GM12865 (cell line): ENCODE data around the gene ZCRB1.

Experiments
- DNase-seq: peaks from one replicate; pipeline ENCODE4 v3.0.0; 2010; ENCODE audit warnings: low read depth
- H3K4me3 ChIP-seq: 2 replicates; pipeline ENCODE4 v1.5.1; 2011; ENCODE audit warnings: mild to moderate bottlenecking, low read depth, low read length, control low read depth
- TF ChIP-seq, protein P1 (sequence below): IDR thresholded peaks from 2 replicates; pipeline ENCODE4 v1.5.1; 2011; ENCODE audit warnings: low read length, control low read depth, low read depth, inconsistent platforms; ENCODE audit not compliant: insufficient read depth; ENCODE audit errors: missing control alignments

ZCRB1 gene

DNA sequence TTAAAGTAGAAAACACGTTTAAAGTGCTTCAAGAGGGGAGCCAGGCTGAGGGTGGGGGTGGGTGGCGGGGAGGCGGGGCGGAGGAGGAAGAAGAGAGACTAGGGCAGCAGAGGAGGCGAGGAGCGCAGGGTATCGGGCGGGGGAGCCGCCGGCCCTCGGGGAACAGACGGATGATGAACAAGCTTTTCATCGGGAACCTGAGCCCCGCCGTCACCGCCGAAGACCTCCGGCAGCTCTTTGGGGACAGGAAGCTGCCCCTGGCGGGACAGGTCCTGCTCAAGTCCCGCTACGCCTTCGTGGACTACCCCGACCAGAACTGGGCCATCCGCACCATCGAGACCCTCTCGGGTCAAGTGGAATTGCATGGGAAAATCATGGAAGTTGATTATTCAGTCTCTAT lies 39.2 kb downstream of the ZCRB1 start:
- no peak overlapping the region for H3K4me3 ChIP-seq
- DNase-seq = no peak
- TF ChIP-seq, protein P1, sequence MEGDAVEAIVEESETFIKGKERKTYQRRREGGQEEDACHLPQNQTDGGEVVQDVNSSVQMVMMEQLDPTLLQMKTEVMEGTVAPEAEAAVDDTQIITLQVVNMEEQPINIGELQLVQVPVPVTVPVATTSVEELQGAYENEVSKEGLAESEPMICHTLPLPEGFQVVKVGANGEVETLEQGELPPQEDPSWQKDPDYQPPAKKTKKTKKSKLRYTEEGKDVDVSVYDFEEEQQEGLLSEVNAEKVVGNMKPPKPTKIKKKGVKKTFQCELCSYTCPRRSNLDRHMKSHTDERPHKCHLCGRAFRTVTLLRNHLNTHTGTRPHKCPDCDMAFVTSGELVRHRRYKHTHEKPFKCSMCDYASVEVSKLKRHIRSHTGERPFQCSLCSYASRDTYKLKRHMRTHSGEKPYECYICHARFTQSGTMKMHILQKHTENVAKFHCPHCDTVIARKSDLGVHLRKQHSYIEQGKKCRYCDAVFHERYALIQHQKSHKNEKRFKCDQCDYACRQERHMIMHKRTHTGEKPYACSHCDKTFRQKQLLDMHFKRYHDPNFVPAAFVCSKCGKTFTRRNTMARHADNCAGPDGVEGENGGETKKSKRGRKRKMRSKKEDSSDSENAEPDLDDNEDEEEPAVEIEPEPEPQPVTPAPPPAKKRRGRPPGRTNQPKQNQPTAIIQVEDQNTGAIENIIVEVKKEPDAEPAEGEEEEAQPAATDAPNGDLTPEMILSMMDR = no peak

DNA sequence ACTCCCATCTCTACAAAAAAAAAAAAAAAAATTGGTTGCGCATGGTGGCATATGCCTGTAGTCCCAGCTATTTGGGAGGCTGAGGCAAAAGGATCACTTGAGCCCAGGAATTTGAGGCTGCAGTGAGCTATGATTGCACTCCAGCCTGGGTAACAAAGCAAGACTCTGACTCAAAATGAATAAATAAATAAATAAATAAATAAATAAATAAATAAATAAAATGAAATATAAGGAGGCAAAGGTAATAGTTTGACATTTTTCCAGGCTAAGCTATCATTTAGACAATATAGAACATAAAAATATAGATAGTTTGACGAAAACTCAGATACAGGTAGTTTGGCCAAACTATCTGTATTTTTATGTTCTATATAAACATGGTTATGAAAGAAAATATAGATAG lies 40.5 kb downstream of the ZCRB1 start:
- DNase-seq = no peak
- no peak overlapping the region for H3K4me3 ChIP-seq
- TF ChIP-seq, protein P1 = no peak

DNA sequence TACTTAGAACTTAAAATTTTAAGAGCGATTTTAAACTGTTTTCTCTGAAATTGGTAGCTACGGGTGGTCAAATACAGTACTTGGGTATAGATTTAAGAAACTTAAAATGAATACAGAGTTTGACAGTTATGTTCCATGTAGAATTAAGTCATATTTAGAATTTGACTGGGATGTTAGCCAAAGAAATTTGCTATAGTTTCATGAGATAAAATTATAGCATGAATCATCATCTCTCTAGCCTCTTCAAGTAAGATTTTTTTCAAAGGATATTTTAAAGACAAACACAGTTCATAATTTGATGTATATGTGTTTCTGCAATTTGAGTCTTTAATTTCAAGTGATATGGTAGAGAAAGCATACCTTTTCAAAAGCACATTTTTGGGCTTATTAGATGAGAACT lies 41.0 kb downstream of the ZCRB1 start:
- TF ChIP-seq, protein P1 = no peak
- no peak for DNase-seq
- no peak overlapping the region for H3K4me3 ChIP-seq

DNA sequence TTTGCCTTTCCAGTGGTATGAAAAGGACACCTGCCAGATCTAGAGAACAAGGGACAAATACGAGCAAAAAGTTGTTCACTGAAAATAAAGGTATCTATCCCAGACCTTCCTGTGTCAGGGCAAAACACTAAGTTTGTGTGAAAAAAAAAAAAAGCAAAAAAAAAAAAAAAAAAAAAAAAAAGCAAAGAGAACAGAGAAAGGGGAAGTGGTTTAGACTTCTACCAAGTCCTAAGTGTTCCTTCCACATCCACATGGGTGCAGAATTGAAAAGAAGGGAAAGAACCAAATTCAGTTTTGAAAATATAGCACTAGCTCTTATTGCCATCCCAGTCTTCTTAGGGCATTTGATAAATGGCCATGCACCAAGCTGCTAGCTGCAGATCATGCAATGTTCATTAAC lies 41.7 kb downstream of the ZCRB1 start:
- DNase-seq = no peak
- TF ChIP-seq, protein P1 = no peak
- H3K4me3 ChIP-seq = no peak overlapping the region

DNA sequence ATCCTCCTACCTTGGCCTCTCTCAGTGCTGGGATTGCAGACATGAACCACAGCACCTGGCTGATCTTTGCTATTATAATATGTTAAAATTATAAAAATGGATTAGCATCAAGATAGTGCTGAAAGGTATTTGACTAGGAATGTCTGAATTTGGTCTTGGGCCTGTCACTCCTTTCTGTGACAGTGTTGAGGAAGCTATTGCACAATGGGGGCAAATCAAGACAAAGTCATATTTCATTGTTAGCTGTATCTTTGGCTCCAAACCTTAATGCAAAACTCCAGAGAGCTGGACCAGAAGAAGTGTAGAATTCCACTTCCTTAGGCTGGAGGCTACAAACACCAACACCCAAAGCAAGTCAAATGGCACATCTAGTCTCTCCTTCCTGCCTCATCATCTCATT lies 42.2 kb downstream of the ZCRB1 start:
- TF ChIP-seq, protein P1 = no peak
- no peak for DNase-seq
- H3K4me3 ChIP-seq = no peak overlapping the region

DNA sequence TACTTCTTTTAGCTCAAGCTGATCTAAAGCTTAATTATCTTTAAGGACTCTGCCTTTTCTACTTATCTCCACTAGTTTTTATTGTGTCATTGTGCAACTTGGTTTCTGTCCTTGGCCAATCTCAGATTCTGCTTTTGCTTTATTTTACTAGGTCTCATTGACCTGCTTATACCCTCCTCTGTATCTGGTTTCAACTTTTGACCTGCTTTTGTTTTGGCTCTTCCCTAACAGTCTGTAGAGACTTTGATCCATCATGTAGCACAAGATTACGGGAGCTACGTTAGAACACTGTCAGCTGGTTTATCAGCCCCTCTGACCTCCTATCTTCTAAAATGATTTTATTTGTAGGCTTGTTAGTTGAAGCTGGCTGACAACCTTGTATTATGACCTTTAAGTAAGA lies 43.6 kb downstream of the ZCRB1 start:
- TF ChIP-seq, protein P1 = no peak
- no peak for DNase-seq
- no peak overlapping the region for H3K4me3 ChIP-seq

DNA sequence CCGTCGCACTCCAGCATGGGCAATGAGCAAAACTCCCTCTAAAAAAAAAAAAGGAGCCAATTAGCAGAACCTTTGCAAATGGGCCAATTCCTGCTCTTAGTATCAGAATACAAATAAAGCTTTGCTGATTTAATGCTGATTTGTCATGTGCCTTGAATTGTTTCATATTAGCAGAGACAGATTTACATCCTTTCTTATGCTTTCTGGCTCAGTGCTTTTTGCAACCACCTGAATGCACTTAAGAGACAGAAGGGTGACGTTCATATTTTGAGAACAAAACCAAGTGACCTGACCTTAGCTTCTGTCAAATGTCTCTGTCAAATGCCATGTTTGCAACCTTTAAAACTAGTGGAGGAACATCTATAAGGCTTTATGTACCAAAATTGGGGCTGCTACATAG lies 44.0 kb downstream of the ZCRB1 start:
- DNase-seq = no peak
- no peak overlapping the region for H3K4me3 ChIP-seq

More for the DNA sequence above, 44.0 kb downstream of the ZCRB1 start:
- TF ChIP-seq, protein P1 = no peak
